HG03354 (cell line): Measurements from ENCODE around the gene GARIN3.

Experiments used
- ATAC-seq: cut with Tn5 transposase; IDR thresholded peaks from one replicate; pipeline ENCODE4 v1.9.1; 2021; ENCODE audit warnings: mild to moderate bottlenecking; ENCODE audit not compliant: unreplicated experiment, poor library complexity, severe bottlenecking

The GARIN3 gene

GRCh38 chr5:157155297-157155696 lies 10.8 kb downstream of the GARIN3 start:
- no peak for ATAC-seq

GRCh38 chr5:157150995-157151394 lies 15.1 kb downstream of the GARIN3 start:
- ATAC-seq, result no peak

- ATAC-seq, result peak; percentile 87
These were observed 17.1 kb downstream of the GARIN3 start for GRCh38 chr5:157148734-157149615.

- peak; percentile 47 for ATAC-seq
These were observed 22.7 kb downstream of the GARIN3 start for GRCh38 chr5:157143127-157143971.

- ATAC-seq, result peak; percentile 100
These were observed 23.5 kb downstream of the GARIN3 start, which contains the start of gene MED7 for GRCh38 chr5:157142317-157143126. TSS of gene MED7 (minus strand) at chr5:157142865. CDS start at chr5:157139431, 3,434 bp downstream.

- ATAC-seq, result no peak
These were observed 28.4 kb downstream of the GARIN3 start for GRCh38 chr5:157137691-157138090.

- no peak for ATAC-seq
These were observed 33.8 kb downstream of the GARIN3 start for GRCh38 chr5:157132281-157132612.

GRCh38 chr5:157130925-157131324 lies 35.1 kb downstream of the GARIN3 start:
- ATAC-seq, result no peak

GRCh38 chr5:157121709-157122108 lies 44.4 kb downstream of the GARIN3 start:
- ATAC-seq, result no peak

GRCh38 chr5:157120102-157120501 lies 46.0 kb downstream of the GARIN3 start:
- no peak for ATAC-seq

- peak; percentile 64 for ATAC-seq
These were observed 49.5 kb downstream of the GARIN3 start for GRCh38 chr5:157116483-157116954.

- no peak for ATAC-seq
These were observed 50.6 kb downstream of the GARIN3 start for GRCh38 chr5:157115502-157115901.

GRCh38 chr5:157115012-157115411 lies 51.1 kb downstream of the GARIN3 start:
- ATAC-seq, result no peak

GRCh38 chr5:157113002-157113401 lies 53.1 kb downstream of the GARIN3 start:
- no peak for ATAC-seq
